PC-3 (cell line): ENCODE data around the gene RIT2. TPM values are rescaled to one million over a fixed set of nuclear protein-coding genes. Genes with fewer than 3 reads are reported as not detected.

Source experiments
- ATAC-seq: fragments of 200-7000 bp; cut with Tn5 transposase; 2 replicates; pipeline ENCODE4 v1.9.1; 2020; ENCODE audit warnings: mild to moderate bottlenecking, moderate library complexity
- BruUV-seq: library from RNA; stranded (reverse); fragments of 400-500 nt; replicated peaks from 2 replicates; lab custom pipeline; 2021; lab: Mats Ljungman, UMichigan
- CTCF ChIA-PET: fragments of 300-600 bp; sonication (Branson Sonifier 250); formaldehyde crosslinking; loops from one replicate; lab custom pipeline; 2022; ENCODE audit warnings: antibody characterized with exemption; lab: Charles Lee
- POLR2A ChIA-PET: fragments of 300-600 bp; sonication (Branson Sonifier 250); formaldehyde crosslinking; loops from one replicate; lab custom pipeline; 2022; ENCODE audit warnings: antibody characterized with exemption; ENCODE audit not compliant: unreplicated experiment; lab: Charles Lee
- DNase-seq: peaks from one replicate; pipeline ENCODE4 v3.0.0-alpha.2; 2015
- H2AFZ ChIP-seq: fragments of 300-600 bp; sonication (generic); 2 replicates; pipeline ENCODE4 v1.6.0; 2016; ENCODE audit warnings: antibody characterized with exemption, low read length
- H3F3A ChIP-seq: fragments of 300-600 bp; sonication (generic); one replicate; pipeline ENCODE4 v1.6.0; 2017; ENCODE audit warnings: antibody characterized with exemption, low read length, control low read depth, mild to moderate bottlenecking; ENCODE audit not compliant: unreplicated experiment
- H3K27ac ChIP-seq: fragments of 300-600 bp; sonication (generic); 2 replicates; pipeline ENCODE4 v1.5.1; 2016; ENCODE audit warnings: mild to moderate bottlenecking, low read length
- H3K27me3 ChIP-seq: fragments of 300-600 bp; sonication (generic); 2 replicates; pipeline ENCODE4 v1.6.1; 2016; ENCODE audit warnings: low read length, mixed read lengths
- H3K36me3 ChIP-seq: fragments of 300-600 bp; sonication (generic); 2 replicates; pipeline ENCODE4 v1.6.1; 2016; ENCODE audit warnings: low read depth, mixed run types, low read length, mixed read lengths
- H3K4me1 ChIP-seq: fragments of 300-600 bp; sonication (generic); 2 replicates; pipeline ENCODE4 v1.5.1; 2016; ENCODE audit warnings: low read length; ENCODE audit not compliant: insufficient read depth
- H3K4me2 ChIP-seq: fragments of 300-600 bp; sonication (generic); 2 replicates; pipeline ENCODE4 v1.6.0; 2016; ENCODE audit warnings: low read length
- H3K4me3 ChIP-seq: fragments of 300-600 bp; sonication (generic); 2 replicates; pipeline ENCODE4 v1.5.1; 2016; ENCODE audit warnings: mild to moderate bottlenecking, low read length, mixed read lengths
- H3K79me2 ChIP-seq: fragments of 300-600 bp; sonication (generic); 2 replicates; pipeline ENCODE4 v1.6.1; 2017; ENCODE audit warnings: low read length, mixed read lengths
- H3K9ac ChIP-seq: fragments of 300-600 bp; sonication (generic); 2 replicates; pipeline ENCODE4 v1.6.0; 2016; ENCODE audit warnings: mild to moderate bottlenecking, low read length
- H3K9me2 ChIP-seq: fragments of 300-600 bp; sonication (generic); replicated peaks from 2 replicates; pipeline ENCODE4 v1.6.1; 2016; ENCODE audit warnings: mixed run types, low read length, mixed read lengths
- H3K9me3 ChIP-seq: fragments of 300-600 bp; sonication (generic); 2 replicates; pipeline ENCODE4 v1.6.1; 2016; ENCODE audit warnings: low read length, mixed read lengths
- H4K20me1 ChIP-seq: fragments of 300-600 bp; sonication (generic); 2 replicates; pipeline ENCODE4 v1.6.1; 2016; ENCODE audit warnings: low read length, mixed read lengths
- CTCF ChIP-seq: fragments of 300-600 bp; sonication (generic); conservative IDR thresholded peaks from 2 replicates; pipeline ENCODE4 v1.5.1; 2017; ENCODE audit warnings: antibody characterized with exemption, low read depth, mild to moderate bottlenecking, low read length
- EZH2 ChIP-seq: fragments of 300-600 bp; sonication (generic); IDR thresholded peaks from one replicate; pipeline ENCODE4 v1.6.1; 2017; ENCODE audit warnings: antibody characterized with exemption, mild to moderate bottlenecking, low read length; ENCODE audit not compliant: unreplicated experiment
- EZH2phosphoT487 ChIP-seq: fragments of 300-600 bp; sonication (generic); IDR thresholded peaks from 2 replicates; pipeline ENCODE4 v1.6.1; 2018; ENCODE audit warnings: mild to moderate bottlenecking, antibody characterized with exemption, low read length, borderline replicate concordance
- intact Hi-C: fragments of 100-400 bp; cut with micrococcal nuclease; formaldehyde crosslinking; loops from 2 replicates; pipeline ENCODE4 v1.9.0; 2023
- total RNA-seq: library from RNA; depleted of rRNA; stranded (reverse); fragments of >200 nt; gene quantifications from 2 replicates; pipeline ENCODE4 v1.2.3, GENCODE V29; 2014

RIT2 gene
- total RNA-seq, 1 experiment from 2014 or later = not detected

- no peak overlapping the region for H3K27ac ChIP-seq
- ChIA-PET CTCF (no interaction called here), POLR2A (no interaction called here)
These were observed 7.0 kb downstream of the RIT2 start for GRCh38 chr18:43108469-43108868.

GRCh38 chr18:43093646-43094045 is 21.8 kb downstream of the RIT2 start:
- Histone ChIP-seq H3K9me3 (no peaks in the 10 kb centered on the region), H3F3A (no peaks in the 10 kb centered on the region), H3K9me2 (no peaks in the 10 kb centered on the region), H3K4me2 (no peak overlapping the region), H3K9ac (no peak overlapping the region), H3K4me3 (no peak overlapping the region), H2AFZ (no peak overlapping the region), H3K79me2 (no peaks in the 10 kb centered on the region), H4K20me1 (no peaks in the 10 kb centered on the region), H3K36me3 (no peaks in the 10 kb centered on the region), H3K27me3 (no peaks in the 10 kb centered on the region), H3K27ac (no peak overlapping the region), H3K4me1 (no peaks in the 10 kb centered on the region)
- TF ChIP-seq EZH2phosphoT487 (no peak), CTCF (no peak), EZH2 (no peak)
- CTCF ChIA-PET = no interaction called here
- POLR2A ChIA-PET = no interaction called here
- no TSS peak for BruUV-seq
- no peak for ATAC-seq
- intact Hi-C loops = no loop called here
- DNase-seq = no peak

More at GRCh38 chr18:43108469-43108868, 7.0 kb downstream of the RIT2 start:
- no peak overlapping the region for H2AFZ ChIP-seq
- H3K36me3 ChIP-seq = no peaks in the 10 kb centered on the region
- no peaks in the 10 kb centered on the region for H3K9me2 ChIP-seq
- ATAC-seq (no peak), DNase-seq (no peak)
- BruUV-seq = no TSS peak
- H3K9me3 ChIP-seq = no peaks in the 10 kb centered on the region
- H3K9ac ChIP-seq = no peak overlapping the region
- no peaks in the 10 kb centered on the region for H3K79me2 ChIP-seq
- TF ChIP-seq CTCF = no peak
- no peak for TF ChIP-seq EZH2
- TF ChIP-seq EZH2phosphoT487 = no peak
- no peaks in the 10 kb centered on the region for H4K20me1 ChIP-seq
- H3F3A ChIP-seq = no peaks in the 10 kb centered on the region
- H3K27me3 ChIP-seq = no peaks in the 10 kb centered on the region
- intact Hi-C loops = no loop called here
- H3K4me2 ChIP-seq = no peak overlapping the region
- no peaks in the 10 kb centered on the region for H3K4me1 ChIP-seq
- H3K4me3 ChIP-seq = no peak overlapping the region

- Histone ChIP-seq H3K4me3 (no peak overlapping the region), H3K9ac (no peak overlapping the region), H3K36me3 (no peaks in the 10 kb centered on the region), H2AFZ (no peak overlapping the region), H3K27me3 (no peaks in the 10 kb centered on the region), H3K79me2 (no peaks in the 10 kb centered on the region), H3F3A (no peaks in the 10 kb centered on the region), H3K9me2 (no peaks in the 10 kb centered on the region), H3K4me2 (no peak overlapping the region), H3K27ac (no peak overlapping the region), H3K4me1 (no peaks in the 10 kb centered on the region), H3K9me3 (no peaks in the 10 kb centered on the region), H4K20me1 (no peaks in the 10 kb centered on the region)
- ATAC-seq = no peak
- no peak for DNase-seq
- ChIA-PET CTCF (no interaction called here), POLR2A (no interaction called here)
- intact Hi-C loops = no loop called here
- TF ChIP-seq EZH2 (no peak), CTCF (no peak), EZH2phosphoT487 (no peak)
- BruUV-seq = no TSS peak
These were observed 22.9 kb downstream of the RIT2 start for GRCh38 chr18:43092539-43092938.
